Thoracic aorta (tissue), 2 donors: ENCODE results near the gene CHCHD6. TPM values are rescaled to one million over a fixed set of nuclear protein-coding genes. Genes with fewer than 3 reads are reported as not detected.

Experiments
- ATAC-seq: fragments of 150-250 bp; one replicate; pipeline ENCODE4 v1.8.0; 2017; ENCODE audit warnings: low read depth; ENCODE audit not compliant: insufficient number of reproducible peaks, low FRiP score
- DNase-seq: peaks from one replicate; pipeline ENCODE4 v3.0.0-alpha.2; 2020; ENCODE audit warnings: low spot score
- H3K27ac ChIP-seq, 2 donors: fragments of 200-600 bp; sonication (generic); 1 replicate in 1 of 2; 2 replicates in 1 of 2; pipeline ENCODE4 v1.5.1; 2016; ENCODE audit warnings: mild to moderate bottlenecking in 2 of 2, moderate library complexity in 2 of 2
- H3K27me3 ChIP-seq: fragments of 200-600 bp; sonication (generic); replicated peaks from 2 replicates; pipeline ENCODE4 v1.6.0; 2016; ENCODE audit warnings: mild to moderate bottlenecking; ENCODE audit not compliant: insufficient read depth
- H3K36me3 ChIP-seq: fragments of 200-600 bp; sonication (generic); one replicate; pipeline ENCODE4 v1.5.1; 2016
- H3K4me1 ChIP-seq, 2 donors: fragments of 200-600 bp; sonication (generic); 1 replicate in 1 of 2; 2 replicates in 1 of 2; pipeline versions ENCODE4 v1.5.1 to v1.6.0; 2016; ENCODE audit warnings: low read depth in 2 of 2, mild to moderate bottlenecking in 1 of 2; ENCODE audit not compliant: control insufficient read depth in 1 of 2
- H3K4me3 ChIP-seq: fragments of 200-600 bp; sonication (generic); 2 replicates; pipeline ENCODE4 v1.5.1; 2016; ENCODE audit warnings: mild to moderate bottlenecking
- H3K9me3 ChIP-seq: fragments of 200-600 bp; sonication (generic); 2 replicates; pipeline ENCODE4 v1.5.1; 2016
- total RNA-seq, 2 donors: library from RNA; depleted of rRNA; stranded (reverse); fragments of >200 nt; gene quantifications; one replicate each; pipeline versions ENCODE4 v1.1.0 to v1.2.3, GENCODE V29; 2016
- TF ChIP-seq, protein P1 (sequence below): fragments of 200-600 bp; sonication (generic); IDR thresholded peaks from one replicate; pipeline ENCODE4 v1.5.1; 2019; ENCODE audit warnings: antibody characterized with exemption

Gene CHCHD6
- total RNA-seq, 2 donors from 2014 or later, result 12.5 to 17.1 TPM

DNA sequence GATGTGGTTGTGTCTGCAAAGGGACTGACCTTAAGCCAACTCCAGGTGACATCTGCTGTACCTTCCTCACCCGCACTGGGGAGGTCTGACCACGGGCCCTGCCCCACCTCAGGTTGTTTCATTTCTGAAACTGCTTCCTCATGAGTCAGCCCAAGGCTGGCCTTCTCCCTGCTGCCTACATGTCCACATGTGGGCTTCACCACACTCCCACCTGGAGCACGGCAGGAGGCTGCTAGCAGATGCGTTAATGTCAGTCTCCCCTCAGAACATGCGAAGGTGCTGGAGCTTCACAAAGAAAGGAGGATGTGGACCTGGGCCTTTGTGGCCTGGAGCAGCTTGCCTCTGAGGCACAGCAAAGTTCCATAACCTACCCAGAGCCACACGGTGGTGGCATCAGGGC is 209.5 kb downstream of the CHCHD6 start:
- Histone ChIP-seq H3K36me3 (no peaks in the 10 kb centered on the region), H3K9me3 (no peaks in the 10 kb centered on the region), H3K4me3 (no peak overlapping the region), H3K27me3 (no peaks in the 10 kb centered on the region), H3K4me1 (peaks cover 0 to 6% of the 10 kb centered on the region in 2 donors), H3K27ac (no peak overlapping the region)
- TF ChIP-seq, protein P1, sequence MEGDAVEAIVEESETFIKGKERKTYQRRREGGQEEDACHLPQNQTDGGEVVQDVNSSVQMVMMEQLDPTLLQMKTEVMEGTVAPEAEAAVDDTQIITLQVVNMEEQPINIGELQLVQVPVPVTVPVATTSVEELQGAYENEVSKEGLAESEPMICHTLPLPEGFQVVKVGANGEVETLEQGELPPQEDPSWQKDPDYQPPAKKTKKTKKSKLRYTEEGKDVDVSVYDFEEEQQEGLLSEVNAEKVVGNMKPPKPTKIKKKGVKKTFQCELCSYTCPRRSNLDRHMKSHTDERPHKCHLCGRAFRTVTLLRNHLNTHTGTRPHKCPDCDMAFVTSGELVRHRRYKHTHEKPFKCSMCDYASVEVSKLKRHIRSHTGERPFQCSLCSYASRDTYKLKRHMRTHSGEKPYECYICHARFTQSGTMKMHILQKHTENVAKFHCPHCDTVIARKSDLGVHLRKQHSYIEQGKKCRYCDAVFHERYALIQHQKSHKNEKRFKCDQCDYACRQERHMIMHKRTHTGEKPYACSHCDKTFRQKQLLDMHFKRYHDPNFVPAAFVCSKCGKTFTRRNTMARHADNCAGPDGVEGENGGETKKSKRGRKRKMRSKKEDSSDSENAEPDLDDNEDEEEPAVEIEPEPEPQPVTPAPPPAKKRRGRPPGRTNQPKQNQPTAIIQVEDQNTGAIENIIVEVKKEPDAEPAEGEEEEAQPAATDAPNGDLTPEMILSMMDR, result no peak
- DNase-seq, result no peak
- ATAC-seq, result no peak

DNA sequence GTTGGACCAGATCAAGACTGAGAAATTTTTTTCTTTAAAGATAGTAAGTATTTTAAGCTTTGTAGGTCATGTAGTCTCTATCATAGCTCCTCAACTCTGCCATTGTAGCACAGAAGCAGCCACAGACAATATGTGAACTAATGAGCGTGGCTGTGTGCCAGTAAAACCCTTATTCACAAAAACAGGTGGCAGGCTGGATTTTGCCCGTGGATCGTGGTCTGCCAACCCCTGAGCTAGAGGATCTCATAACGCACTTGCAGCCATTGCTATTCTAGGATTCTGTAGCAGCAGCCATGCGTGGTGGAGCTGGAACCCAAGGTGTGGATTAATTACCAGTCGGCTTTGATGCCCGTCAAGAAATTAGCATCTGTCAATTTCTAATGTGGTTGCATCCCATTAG is 210.2 kb downstream of the CHCHD6 start:
- TF ChIP-seq, protein P1, result no peak
- Histone ChIP-seq H3K36me3 (no peaks in the 10 kb centered on the region), H3K9me3 (no peaks in the 10 kb centered on the region), H3K4me1 (peaks cover 0 to 6% of the 10 kb centered on the region in 2 donors), H3K27ac (no peak overlapping the region), H3K4me3 (no peak overlapping the region), H3K27me3 (no peaks in the 10 kb centered on the region)
- DNase-seq (no peak), ATAC-seq (no peak)

DNA sequence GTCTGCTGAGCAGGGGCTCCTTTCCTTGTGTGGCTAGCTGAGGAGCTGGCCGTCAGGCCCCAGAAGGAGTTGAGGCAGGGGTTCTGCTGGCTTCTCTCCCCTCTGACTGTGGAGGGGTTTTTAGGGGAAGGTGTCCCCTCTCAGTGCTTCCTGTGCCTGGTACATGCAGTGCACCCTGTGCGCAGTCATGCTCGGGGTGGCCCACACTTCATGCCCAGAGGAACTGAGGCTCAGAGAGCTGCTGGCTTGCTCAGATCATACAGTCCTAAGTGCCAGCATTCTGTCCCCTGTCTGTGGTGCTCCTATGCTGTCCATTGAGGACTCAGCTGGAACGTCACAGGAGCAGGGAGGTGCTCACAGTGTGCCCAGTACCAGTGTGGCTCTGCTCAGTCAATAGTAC is 211.0 kb downstream of the CHCHD6 start:
- H3K9me3 ChIP-seq, result no peaks in the 10 kb centered on the region
- H3K27me3 ChIP-seq, result no peaks in the 10 kb centered on the region
- H3K27ac ChIP-seq, result no peak overlapping the region
- TF ChIP-seq, protein P1, result no peak
- DNase-seq (no peak), ATAC-seq (no peak)
- peaks cover 0 to 6% of the 10 kb centered on the region in 2 donors for H3K4me1 ChIP-seq
- H3K36me3 ChIP-seq, result no peaks in the 10 kb centered on the region
- no peak overlapping the region for H3K4me3 ChIP-seq

DNA sequence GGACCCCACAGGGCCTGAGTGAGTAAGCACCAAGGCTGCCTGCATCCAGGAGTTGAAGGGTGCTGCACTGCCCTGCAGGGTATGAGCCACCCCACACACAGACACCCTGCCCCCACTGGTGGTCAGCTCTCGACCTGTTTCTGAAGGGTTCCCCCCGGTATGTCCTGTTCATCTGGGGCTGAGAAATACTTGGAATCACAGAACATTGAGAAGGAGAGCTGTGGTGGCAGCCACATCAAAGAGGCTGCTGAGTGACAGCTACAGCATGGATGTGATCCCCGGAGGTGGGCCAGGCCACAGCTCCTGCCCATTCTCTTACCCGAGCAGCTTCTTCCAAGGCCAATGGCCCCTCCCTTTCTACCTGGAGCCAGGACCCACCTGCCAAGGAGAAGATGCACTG is 212.5 kb downstream of the CHCHD6 start:
- H3K9me3 ChIP-seq, result no peaks in the 10 kb centered on the region
- DNase-seq, result no peak

DNA sequence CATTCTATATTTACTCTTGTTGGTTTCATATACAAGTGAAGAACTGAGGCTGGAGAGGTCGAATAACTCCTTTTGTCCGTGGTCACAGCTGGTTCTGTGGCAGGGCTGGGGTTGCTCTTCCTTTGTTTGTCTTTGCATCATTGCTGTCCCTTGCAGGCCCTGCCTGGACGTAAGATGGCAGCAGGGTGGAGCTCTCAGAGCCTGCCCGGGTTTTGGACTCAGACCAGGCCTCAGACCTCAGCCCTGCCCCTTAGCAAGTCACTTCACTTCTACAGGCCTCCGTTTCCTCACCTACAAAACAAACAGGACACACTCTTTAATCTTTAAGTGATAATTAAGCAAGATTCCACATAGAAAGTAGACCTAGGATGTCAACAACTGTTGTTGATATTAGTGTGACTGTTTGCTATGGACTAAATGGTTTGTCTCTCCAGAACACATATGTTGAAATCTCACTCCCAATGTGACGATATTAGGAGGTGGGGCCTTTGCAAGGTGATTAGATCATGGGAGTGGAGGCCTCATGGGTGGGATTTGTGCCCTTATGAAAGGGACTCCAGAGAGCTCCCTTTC is 213.3 kb downstream of the CHCHD6 start:
- ATAC-seq (no peak), DNase-seq (no peak)
- H3K9me3 ChIP-seq, result no peaks in the 10 kb centered on the region

More for the DNA sequence above, 212.5 kb downstream of the CHCHD6 start:
- H3K4me1 ChIP-seq, result peaks cover 0 to 6% of the 10 kb centered on the region in 2 donors
- H3K36me3 ChIP-seq, result no peaks in the 10 kb centered on the region
- TF ChIP-seq, protein P1, result no peak
- H3K4me3 ChIP-seq, result no peak overlapping the region
- H3K27me3 ChIP-seq, result no peaks in the 10 kb centered on the region
- no peak overlapping the region for H3K27ac ChIP-seq
- ATAC-seq, result no peak

More for the DNA sequence above, 213.3 kb downstream of the CHCHD6 start:
- H3K27ac ChIP-seq, result no peak overlapping the region
- H3K27me3 ChIP-seq, result no peaks in the 10 kb centered on the region
- TF ChIP-seq, protein P1, result no peak
- no peaks in the 10 kb centered on the region for H3K4me1 ChIP-seq
- H3K4me3 ChIP-seq, result no peak overlapping the region
- no peaks in the 10 kb centered on the region for H3K36me3 ChIP-seq
